GM23338 (cell line): ENCODE results near the gene ARHGAP32.

Experiments
- CREB1 ChIP-seq: fragments of 250-450 bp; sonication (Bioruptor Pico); IDR thresholded peaks from 2 replicates; pipeline ENCODE4 v1.5.0; 2020; ENCODE audit warnings: low read depth, mild to moderate bottlenecking, moderate library complexity
- EZH2 ChIP-seq: fragments of 200-600 bp; sonication (generic); IDR thresholded peaks from one replicate; pipeline ENCODE4 v1.8.0; 2017; ENCODE audit warnings: antibody characterized with exemption, mild to moderate bottlenecking, low read depth; ENCODE audit not compliant: unreplicated experiment
- EZH2phosphoT487 ChIP-seq: fragments of 200-600 bp; sonication (generic); IDR thresholded peaks from one replicate; pipeline ENCODE4 v1.8.1; 2018; ENCODE audit warnings: antibody characterized with exemption; ENCODE audit not compliant: unreplicated experiment
- JUNB ChIP-seq: IDR thresholded peaks from one replicate; pipeline ENCODE4 v1.6.1; 2016; ENCODE audit warnings: antibody characterized with exemption; ENCODE audit not compliant: unreplicated experiment
- NANOG ChIP-seq: IDR thresholded peaks from 2 replicates; pipeline ENCODE4 v1.6.1; 2016; ENCODE audit warnings: antibody characterized with exemption, borderline replicate concordance
- POLR2AphosphoS5 ChIP-seq: IDR thresholded peaks from 2 replicates; pipeline ENCODE4 v1.6.1; 2016; ENCODE audit warnings: antibody characterized with exemption, low read depth
- STAT1 ChIP-seq: IDR thresholded peaks from one replicate; pipeline ENCODE4 v1.6.1; 2016; ENCODE audit warnings: antibody characterized with exemption; ENCODE audit not compliant: unreplicated experiment
- ZNF114 ChIP-seq: fragments of 250-450 bp; sonication (Bioruptor Pico); IDR thresholded peaks from 2 replicates; pipeline ENCODE4 v1.5.0; 2020; ENCODE audit warnings: mild to moderate bottlenecking, moderate library complexity
- ZNF331 ChIP-seq: fragments of 250-450 bp; sonication (Bioruptor Pico); IDR thresholded peaks from 2 replicates; pipeline ENCODE4 v1.5.0; 2020; ENCODE audit warnings: low read depth, mild to moderate bottlenecking, moderate library complexity
- TF ChIP-seq, protein P1 (sequence below), 2 experiments: fragments of 200-600 bp in 1 of 2; sonication (generic) in 1 of 2; conservative IDR thresholded peaks; 2 replicates each; pipeline versions ENCODE4 v1.5.1 to v1.6.1; 2016 to 2017; ENCODE audit warnings: antibody characterized with exemption in 2 of 2, low read depth in 2 of 2, mild to moderate bottlenecking in 2 of 2, moderate library complexity in 1 of 2
- TF ChIP-seq, protein P2 (sequence below): IDR thresholded peaks from one replicate; pipeline ENCODE4 v1.6.1; 2018; ENCODE audit warnings: antibody characterized with exemption; ENCODE audit not compliant: unreplicated experiment
- TF ChIP-seq, protein P3 (sequence below): IDR thresholded peaks from 2 replicates; pipeline ENCODE4 v1.6.1; 2016; ENCODE audit warnings: antibody characterized with exemption

DNA sequence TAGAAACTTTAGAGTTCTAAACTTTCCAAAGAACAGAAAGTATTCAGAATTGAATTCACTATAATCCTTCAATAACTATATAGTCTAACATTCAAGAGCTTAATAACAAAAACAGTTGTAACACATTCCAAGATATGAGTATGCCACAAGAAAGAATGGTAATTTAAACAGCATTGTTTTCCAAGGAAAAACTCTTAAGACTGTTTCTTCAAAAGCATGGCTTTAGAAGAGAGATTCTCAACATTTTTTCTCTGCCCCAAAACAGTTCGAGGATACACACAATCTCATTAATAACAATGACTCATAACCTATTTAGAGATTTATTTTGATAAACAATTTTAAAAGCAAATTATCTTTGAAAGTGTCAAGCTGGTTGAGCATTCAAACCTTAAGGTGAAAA, 16.7 kb upstream of the ARHGAP32 start:
- TF ChIP-seq, protein P1, sequence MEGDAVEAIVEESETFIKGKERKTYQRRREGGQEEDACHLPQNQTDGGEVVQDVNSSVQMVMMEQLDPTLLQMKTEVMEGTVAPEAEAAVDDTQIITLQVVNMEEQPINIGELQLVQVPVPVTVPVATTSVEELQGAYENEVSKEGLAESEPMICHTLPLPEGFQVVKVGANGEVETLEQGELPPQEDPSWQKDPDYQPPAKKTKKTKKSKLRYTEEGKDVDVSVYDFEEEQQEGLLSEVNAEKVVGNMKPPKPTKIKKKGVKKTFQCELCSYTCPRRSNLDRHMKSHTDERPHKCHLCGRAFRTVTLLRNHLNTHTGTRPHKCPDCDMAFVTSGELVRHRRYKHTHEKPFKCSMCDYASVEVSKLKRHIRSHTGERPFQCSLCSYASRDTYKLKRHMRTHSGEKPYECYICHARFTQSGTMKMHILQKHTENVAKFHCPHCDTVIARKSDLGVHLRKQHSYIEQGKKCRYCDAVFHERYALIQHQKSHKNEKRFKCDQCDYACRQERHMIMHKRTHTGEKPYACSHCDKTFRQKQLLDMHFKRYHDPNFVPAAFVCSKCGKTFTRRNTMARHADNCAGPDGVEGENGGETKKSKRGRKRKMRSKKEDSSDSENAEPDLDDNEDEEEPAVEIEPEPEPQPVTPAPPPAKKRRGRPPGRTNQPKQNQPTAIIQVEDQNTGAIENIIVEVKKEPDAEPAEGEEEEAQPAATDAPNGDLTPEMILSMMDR (conservative IDR thresholded peaks at IDR 0.05; ENCODE audit: low read depth in 2 of 2): no peak
- TF ChIP-seq POLR2AphosphoS5: no peak
- no peak for TF ChIP-seq EZH2
- TF ChIP-seq, protein P2, sequence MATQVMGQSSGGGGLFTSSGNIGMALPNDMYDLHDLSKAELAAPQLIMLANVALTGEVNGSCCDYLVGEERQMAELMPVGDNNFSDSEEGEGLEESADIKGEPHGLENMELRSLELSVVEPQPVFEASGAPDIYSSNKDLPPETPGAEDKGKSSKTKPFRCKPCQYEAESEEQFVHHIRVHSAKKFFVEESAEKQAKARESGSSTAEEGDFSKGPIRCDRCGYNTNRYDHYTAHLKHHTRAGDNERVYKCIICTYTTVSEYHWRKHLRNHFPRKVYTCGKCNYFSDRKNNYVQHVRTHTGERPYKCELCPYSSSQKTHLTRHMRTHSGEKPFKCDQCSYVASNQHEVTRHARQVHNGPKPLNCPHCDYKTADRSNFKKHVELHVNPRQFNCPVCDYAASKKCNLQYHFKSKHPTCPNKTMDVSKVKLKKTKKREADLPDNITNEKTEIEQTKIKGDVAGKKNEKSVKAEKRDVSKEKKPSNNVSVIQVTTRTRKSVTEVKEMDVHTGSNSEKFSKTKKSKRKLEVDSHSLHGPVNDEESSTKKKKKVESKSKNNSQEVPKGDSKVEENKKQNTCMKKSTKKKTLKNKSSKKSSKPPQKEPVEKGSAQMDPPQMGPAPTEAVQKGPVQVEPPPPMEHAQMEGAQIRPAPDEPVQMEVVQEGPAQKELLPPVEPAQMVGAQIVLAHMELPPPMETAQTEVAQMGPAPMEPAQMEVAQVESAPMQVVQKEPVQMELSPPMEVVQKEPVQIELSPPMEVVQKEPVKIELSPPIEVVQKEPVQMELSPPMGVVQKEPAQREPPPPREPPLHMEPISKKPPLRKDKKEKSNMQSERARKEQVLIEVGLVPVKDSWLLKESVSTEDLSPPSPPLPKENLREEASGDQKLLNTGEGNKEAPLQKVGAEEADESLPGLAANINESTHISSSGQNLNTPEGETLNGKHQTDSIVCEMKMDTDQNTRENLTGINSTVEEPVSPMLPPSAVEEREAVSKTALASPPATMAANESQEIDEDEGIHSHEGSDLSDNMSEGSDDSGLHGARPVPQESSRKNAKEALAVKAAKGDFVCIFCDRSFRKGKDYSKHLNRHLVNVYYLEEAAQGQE: no peak
- no peak for TF ChIP-seq EZH2phosphoT487
- TF ChIP-seq NANOG: no peak
- TF ChIP-seq CREB1 (CRISPR knock-in tag): no peak
- TF ChIP-seq, protein P3, sequence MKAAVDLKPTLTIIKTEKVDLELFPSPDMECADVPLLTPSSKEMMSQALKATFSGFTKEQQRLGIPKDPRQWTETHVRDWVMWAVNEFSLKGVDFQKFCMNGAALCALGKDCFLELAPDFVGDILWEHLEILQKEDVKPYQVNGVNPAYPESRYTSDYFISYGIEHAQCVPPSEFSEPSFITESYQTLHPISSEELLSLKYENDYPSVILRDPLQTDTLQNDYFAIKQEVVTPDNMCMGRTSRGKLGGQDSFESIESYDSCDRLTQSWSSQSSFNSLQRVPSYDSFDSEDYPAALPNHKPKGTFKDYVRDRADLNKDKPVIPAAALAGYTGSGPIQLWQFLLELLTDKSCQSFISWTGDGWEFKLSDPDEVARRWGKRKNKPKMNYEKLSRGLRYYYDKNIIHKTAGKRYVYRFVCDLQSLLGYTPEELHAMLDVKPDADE: no peak
- no peak for TF ChIP-seq STAT1
- TF ChIP-seq JUNB: no peak
- no peak for TF ChIP-seq ZNF114 (CRISPR knock-in tag)
- TF ChIP-seq ZNF331 (CRISPR knock-in tag): no peak
